Stimulated activated CD8-positive, alpha-beta memory T cell treated with anti-CD3 and anti-CD28 coated beads, Interleukin-4, amount 100 ng/mL, for 1 hour (primary cell): Measurements from ENCODE around the gene ATF1.
"Not testable (repeated sequence)": the region's sequence is repeated elsewhere in the genome, so short reads cannot be mapped to it uniquely, and the experiment has no call there.

ENCODE experiments used
- DNase-seq, 2 donors: peaks; one replicate each; pipeline ENCODE4 v3.0.0-alpha.2; 2020; ENCODE audit warnings: low read depth in 2 of 2, low spot score in 1 of 2

Gene ATF1

GRCh38 chr12:50855218-50855617 is 91.3 kb downstream of the ATF1 start:
- DNase-seq, result not testable (repeated sequence)

GRCh38 chr12:50855679-50856078 is 91.8 kb downstream of the ATF1 start:
- DNase-seq, result not testable (repeated sequence)

DNA sequence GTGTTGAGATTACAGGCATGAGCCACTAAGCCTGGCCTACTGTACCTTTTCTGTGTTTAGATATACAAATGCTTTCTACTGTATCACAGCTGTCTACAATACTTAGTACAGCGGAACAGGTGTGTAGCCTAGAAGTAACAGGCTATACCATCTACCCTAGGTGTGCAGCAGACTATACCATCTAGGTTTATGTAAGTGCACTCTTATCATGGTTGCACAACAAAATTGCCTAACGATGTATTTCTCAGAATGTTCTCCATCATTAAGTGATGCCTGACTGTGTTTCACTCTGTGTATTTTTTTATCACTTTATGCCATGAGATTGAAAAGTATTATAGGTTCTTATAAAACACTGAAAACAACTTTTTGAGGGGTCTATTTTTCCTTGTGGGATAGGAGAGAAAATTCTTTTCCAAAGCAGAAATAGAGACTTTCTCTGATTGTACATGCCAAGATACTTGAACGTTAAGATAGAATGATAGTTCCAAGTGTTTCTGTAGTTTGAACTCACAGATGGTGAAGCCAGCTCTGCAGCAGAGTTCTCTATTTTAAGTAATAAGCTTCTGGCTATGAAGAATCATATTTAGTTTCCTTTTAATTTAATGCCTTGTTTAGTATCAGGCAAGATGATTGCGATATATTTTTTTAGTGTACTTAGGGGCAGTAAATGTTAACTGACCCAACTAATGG is 95.9 kb downstream of the ATF1 start:
- DNase-seq, result no peak

GRCh38 chr12:50862316-50862715 is 98.4 kb downstream of the ATF1 start:
- DNase-seq, result no peak

- no peak for DNase-seq
These were observed 101.4 kb downstream of the ATF1 start for GRCh38 chr12:50865266-50865665.

- not testable (repeated sequence) for DNase-seq
These were observed 105.0 kb downstream of the ATF1 start for GRCh38 chr12:50868881-50869280.
